K562 (cell line): ENCODE measurements around the gene SLC5A2. TPM values are rescaled to one million over a fixed set of nuclear protein-coding genes. Genes with fewer than 3 reads are reported as not detected.

Experiments
- CXXC5 ChIP-seq: fragments of 250-450 bp; sonication (Bioruptor Pico); IDR thresholded peaks from 2 replicates; pipeline ENCODE4 v1.8.0; 2022; ENCODE audit warnings: inconsistent platforms, mild to moderate bottlenecking, moderate library complexity
- FUS ChIP-seq: fragments of 200-400 bp; formaldehyde crosslinking; optimal IDR thresholded peaks from 2 replicates; pipeline ENCODE3; 2017; ENCODE audit warnings: low read depth, low read length
- JUNB ChIP-seq: fragments of 450-650 bp; formaldehyde crosslinking; conservative IDR thresholded peaks from 2 replicates; pipeline ENCODE4 v1.4.0; 2020; ENCODE audit warnings: mild to moderate bottlenecking
- MXI1 ChIP-seq: IDR thresholded peaks from 2 replicates; pipeline ENCODE4 v1.6.1; 2011; ENCODE audit warnings: low read depth, mild to moderate bottlenecking, improper control_type of control experiment, low read length
- NEUROD1 ChIP-seq: fragments of 150-350 bp; IDR thresholded peaks from 2 replicates; pipeline ENCODE4 v1.6.1; 2014; ENCODE audit warnings: borderline replicate concordance, low read length, low read depth; ENCODE audit not compliant: partially characterized antibody
- POLR2G ChIP-seq: fragments of 200-400 bp; formaldehyde crosslinking; IDR thresholded peaks from 2 replicates; pipeline ENCODE4 v1.6.1; 2017; ENCODE audit warnings: low read depth, mild to moderate bottlenecking, antibody characterized with exemption, low read length, moderate library complexity
- SMAD2 ChIP-seq: fragments of 150-350 bp; IDR thresholded peaks from 2 replicates; pipeline ENCODE4 v1.6.1; 2014; ENCODE audit warnings: low read depth, mild to moderate bottlenecking, low read length
- SP1 ChIP-seq: sonication (generic); formaldehyde crosslinking; IDR thresholded peaks from 2 replicates; pipeline ENCODE4 v1.8.1; 2022; ENCODE audit warnings: mild to moderate bottlenecking, missing genetic modification reagents
- ZKSCAN8 ChIP-seq: fragments of 200-800 bp; sonication (Bioruptor generic); IDR thresholded peaks from 2 replicates; pipeline ENCODE4 v1.6.1; 2016; ENCODE audit warnings: missing genetic modification characterization, missing compliant biosample characterization
- ZNF212 ChIP-seq: fragments of 450-650 bp; formaldehyde crosslinking; IDR thresholded peaks from 2 replicates; pipeline ENCODE4 v1.4.0; 2020; ENCODE audit warnings: mild to moderate bottlenecking
- ZNF76 ChIP-seq: fragments of 250-450 bp; sonication (Bioruptor Pico); IDR thresholded peaks from 2 replicates; pipeline ENCODE4 v1.4.0; 2020; ENCODE audit warnings: mild to moderate bottlenecking, moderate library complexity, borderline replicate concordance
- polyA plus RNA-seq, 8 experiments: library from polyadenylated mRNA; depleted of rRNA in 4 of 8; stranded (reverse) in 5 of 8; unstranded in 3 of 8; fragments of >200 nt; fragmentation: Nextera tagmentation in 2 of 8; fragmentation: Illumina TruSeq in 1 of 8; extraction: Ambion mirVana in 2 of 8; extraction: Trizol in 1 of 8; gene quantifications; 2 replicates each; pipeline versions ENCODE4 v1.2.1 to v1.2.3, GENCODE V29; 2011 to 2014; ENCODE audit warnings: inconsistent platforms in 1 of 8, missing spikeins in 1 of 8
- total RNA-seq, 7 experiments: library from RNA; depleted of rRNA in 6 of 7; stranded (reverse); fragments of >200 nt in 6 of 7; fragmentation: Illumina TruSeq in 2 of 7; extraction: Trizol in 2 of 7; gene quantifications; 2 replicates each; pipeline versions ENCODE4 v1.2.1 to v1.2.3, GENCODE V29; 2011 to 2021; ENCODE audit warnings: low replicate concordance in 1 of 7
- TF ChIP-seq, protein P1 (sequence below): fragments of 200-600 bp; sonication (generic); IDR thresholded peaks from one replicate; pipeline ENCODE4 v1.6.1; 2012; ENCODE audit warnings: mild to moderate bottlenecking, low read depth, low read length, inconsistent platforms
- TF ChIP-seq, protein P2 (sequence below): IDR thresholded peaks from 2 replicates; pipeline ENCODE4 v1.6.1; 2016; ENCODE audit warnings: missing genetic modification characterization, missing compliant biosample characterization
- TF ChIP-seq, protein P3 (sequence below): sonication (generic); formaldehyde crosslinking; IDR thresholded peaks from 2 replicates; pipeline ENCODE4 v1.8.1; 2022; ENCODE audit warnings: missing genetic modification reagents

Gene SLC5A2
- total and polyA plus RNA-seq, 9 of the 15 experiments (the other 6 are each of a cell fraction or from before 2014, with no cell fraction given), result 0.07 to 2.7 (median 2.2) TPM; not detected in 6

DNA sequence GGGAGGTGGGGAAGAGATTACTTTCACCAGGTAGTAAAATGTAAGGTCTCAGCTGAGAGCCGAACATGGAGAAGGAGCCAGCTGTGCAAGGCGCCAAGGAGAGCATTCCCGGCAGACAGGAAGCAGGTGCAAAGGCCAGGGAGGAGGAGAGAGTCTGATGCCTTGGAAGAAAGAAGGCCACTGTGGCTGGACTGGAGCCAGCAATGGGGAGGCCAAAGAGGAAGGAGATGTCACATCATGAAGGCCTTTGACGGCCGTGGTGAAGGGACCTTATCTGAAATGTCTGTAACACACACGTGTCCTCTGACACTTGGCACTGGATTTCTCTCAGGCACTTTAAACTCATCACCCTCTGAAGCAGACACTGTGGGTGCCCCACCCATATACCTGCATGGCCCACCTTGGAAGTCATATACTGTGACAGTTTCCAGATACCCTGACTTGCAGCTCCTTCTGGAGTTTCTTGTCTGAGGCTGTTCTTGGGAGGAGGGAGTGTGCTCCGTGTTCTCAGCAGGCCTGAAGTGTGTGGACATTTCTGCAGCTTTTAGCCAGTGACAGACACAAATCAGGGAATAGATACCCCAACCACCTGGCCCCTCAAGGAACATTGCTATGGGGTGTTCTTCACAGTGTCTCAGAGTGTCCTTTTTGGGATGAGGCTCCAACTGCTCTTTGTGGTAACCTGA lies 1.9 kb upstream of the SLC5A2 start (continued):
- TF ChIP-seq, protein P1, sequence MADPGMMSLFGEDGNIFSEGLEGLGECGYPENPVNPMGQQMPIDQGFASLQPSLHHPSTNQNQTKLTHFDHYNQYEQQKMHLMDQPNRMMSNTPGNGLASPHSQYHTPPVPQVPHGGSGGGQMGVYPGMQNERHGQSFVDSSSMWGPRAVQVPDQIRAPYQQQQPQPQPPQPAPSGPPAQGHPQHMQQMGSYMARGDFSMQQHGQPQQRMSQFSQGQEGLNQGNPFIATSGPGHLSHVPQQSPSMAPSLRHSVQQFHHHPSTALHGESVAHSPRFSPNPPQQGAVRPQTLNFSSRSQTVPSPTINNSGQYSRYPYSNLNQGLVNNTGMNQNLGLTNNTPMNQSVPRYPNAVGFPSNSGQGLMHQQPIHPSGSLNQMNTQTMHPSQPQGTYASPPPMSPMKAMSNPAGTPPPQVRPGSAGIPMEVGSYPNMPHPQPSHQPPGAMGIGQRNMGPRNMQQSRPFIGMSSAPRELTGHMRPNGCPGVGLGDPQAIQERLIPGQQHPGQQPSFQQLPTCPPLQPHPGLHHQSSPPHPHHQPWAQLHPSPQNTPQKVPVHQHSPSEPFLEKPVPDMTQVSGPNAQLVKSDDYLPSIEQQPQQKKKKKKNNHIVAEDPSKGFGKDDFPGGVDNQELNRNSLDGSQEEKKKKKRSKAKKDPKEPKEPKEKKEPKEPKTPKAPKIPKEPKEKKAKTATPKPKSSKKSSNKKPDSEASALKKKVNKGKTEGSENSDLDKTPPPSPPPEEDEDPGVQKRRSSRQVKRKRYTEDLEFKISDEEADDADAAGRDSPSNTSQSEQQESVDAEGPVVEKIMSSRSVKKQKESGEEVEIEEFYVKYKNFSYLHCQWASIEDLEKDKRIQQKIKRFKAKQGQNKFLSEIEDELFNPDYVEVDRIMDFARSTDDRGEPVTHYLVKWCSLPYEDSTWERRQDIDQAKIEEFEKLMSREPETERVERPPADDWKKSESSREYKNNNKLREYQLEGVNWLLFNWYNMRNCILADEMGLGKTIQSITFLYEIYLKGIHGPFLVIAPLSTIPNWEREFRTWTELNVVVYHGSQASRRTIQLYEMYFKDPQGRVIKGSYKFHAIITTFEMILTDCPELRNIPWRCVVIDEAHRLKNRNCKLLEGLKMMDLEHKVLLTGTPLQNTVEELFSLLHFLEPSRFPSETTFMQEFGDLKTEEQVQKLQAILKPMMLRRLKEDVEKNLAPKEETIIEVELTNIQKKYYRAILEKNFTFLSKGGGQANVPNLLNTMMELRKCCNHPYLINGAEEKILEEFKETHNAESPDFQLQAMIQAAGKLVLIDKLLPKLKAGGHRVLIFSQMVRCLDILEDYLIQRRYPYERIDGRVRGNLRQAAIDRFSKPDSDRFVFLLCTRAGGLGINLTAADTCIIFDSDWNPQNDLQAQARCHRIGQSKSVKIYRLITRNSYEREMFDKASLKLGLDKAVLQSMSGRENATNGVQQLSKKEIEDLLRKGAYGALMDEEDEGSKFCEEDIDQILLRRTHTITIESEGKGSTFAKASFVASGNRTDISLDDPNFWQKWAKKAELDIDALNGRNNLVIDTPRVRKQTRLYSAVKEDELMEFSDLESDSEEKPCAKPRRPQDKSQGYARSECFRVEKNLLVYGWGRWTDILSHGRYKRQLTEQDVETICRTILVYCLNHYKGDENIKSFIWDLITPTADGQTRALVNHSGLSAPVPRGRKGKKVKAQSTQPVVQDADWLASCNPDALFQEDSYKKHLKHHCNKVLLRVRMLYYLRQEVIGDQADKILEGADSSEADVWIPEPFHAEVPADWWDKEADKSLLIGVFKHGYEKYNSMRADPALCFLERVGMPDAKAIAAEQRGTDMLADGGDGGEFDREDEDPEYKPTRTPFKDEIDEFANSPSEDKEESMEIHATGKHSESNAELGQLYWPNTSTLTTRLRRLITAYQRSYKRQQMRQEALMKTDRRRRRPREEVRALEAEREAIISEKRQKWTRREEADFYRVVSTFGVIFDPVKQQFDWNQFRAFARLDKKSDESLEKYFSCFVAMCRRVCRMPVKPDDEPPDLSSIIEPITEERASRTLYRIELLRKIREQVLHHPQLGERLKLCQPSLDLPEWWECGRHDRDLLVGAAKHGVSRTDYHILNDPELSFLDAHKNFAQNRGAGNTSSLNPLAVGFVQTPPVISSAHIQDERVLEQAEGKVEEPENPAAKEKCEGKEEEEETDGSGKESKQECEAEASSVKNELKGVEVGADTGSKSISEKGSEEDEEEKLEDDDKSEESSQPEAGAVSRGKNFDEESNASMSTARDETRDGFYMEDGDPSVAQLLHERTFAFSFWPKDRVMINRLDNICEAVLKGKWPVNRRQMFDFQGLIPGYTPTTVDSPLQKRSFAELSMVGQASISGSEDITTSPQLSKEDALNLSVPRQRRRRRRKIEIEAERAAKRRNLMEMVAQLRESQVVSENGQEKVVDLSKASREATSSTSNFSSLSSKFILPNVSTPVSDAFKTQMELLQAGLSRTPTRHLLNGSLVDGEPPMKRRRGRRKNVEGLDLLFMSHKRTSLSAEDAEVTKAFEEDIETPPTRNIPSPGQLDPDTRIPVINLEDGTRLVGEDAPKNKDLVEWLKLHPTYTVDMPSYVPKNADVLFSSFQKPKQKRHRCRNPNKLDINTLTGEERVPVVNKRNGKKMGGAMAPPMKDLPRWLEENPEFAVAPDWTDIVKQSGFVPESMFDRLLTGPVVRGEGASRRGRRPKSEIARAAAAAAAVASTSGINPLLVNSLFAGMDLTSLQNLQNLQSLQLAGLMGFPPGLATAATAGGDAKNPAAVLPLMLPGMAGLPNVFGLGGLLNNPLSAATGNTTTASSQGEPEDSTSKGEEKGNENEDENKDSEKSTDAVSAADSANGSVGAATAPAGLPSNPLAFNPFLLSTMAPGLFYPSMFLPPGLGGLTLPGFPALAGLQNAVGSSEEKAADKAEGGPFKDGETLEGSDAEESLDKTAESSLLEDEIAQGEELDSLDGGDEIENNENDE, result no peak
- peak; percentile 12; the same call in 1 of the 2 replicates for TF ChIP-seq CXXC5 (CRISPR knock-in tag)
- TF ChIP-seq ZKSCAN8, result no peak
- TF ChIP-seq ZNF76 (CRISPR knock-in tag), result no peak
- TF ChIP-seq FUS, result no peak
- TF ChIP-seq JUNB (CRISPR knock-in tag), result no peak
- no peak for TF ChIP-seq ZNF212 (CRISPR knock-in tag)
- no peak for TF ChIP-seq SP1 (CRISPR knock-in tag)
- TF ChIP-seq, protein P2, sequence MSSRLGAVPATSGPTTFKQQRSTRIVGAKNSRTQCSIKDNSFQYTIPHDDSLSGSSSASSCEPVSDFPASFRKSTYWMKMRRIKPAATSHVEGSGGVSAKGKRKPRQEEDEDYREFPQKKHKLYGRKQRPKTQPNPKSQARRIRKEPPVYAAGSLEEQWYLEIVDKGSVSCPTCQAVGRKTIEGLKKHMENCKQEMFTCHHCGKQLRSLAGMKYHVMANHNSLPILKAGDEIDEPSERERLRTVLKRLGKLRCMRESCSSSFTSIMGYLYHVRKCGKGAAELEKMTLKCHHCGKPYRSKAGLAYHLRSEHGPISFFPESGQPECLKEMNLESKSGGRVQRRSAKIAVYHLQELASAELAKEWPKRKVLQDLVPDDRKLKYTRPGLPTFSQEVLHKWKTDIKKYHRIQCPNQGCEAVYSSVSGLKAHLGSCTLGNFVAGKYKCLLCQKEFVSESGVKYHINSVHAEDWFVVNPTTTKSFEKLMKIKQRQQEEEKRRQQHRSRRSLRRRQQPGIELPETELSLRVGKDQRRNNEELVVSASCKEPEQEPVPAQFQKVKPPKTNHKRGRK, result no peak
- TF ChIP-seq, protein P3, sequence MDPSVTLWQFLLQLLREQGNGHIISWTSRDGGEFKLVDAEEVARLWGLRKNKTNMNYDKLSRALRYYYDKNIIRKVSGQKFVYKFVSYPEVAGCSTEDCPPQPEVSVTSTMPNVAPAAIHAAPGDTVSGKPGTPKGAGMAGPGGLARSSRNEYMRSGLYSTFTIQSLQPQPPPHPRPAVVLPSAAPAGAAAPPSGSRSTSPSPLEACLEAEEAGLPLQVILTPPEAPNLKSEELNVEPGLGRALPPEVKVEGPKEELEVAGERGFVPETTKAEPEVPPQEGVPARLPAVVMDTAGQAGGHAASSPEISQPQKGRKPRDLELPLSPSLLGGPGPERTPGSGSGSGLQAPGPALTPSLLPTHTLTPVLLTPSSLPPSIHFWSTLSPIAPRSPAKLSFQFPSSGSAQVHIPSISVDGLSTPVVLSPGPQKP, result no peak
- TF ChIP-seq NEUROD1, result no peak
- TF ChIP-seq SMAD2, result no peak
- TF ChIP-seq MXI1, result no peak
- no peak for TF ChIP-seq POLR2G
